VCaP (cell line): ENCODE results near the gene RAVER2.

Source experiments
- H3K27ac ChIP-seq: fragments of 450-650 bp; 2 replicates; pipeline ENCODE4 v1.5.1; 2017
- TF ChIP-seq, protein P1 (sequence below): fragments of 450-650 bp; conservative IDR thresholded peaks from 2 replicates; pipeline ENCODE4 v1.5.1; 2017; ENCODE audit warnings: mild to moderate bottlenecking, moderate library complexity

The RAVER2 gene

DNA sequence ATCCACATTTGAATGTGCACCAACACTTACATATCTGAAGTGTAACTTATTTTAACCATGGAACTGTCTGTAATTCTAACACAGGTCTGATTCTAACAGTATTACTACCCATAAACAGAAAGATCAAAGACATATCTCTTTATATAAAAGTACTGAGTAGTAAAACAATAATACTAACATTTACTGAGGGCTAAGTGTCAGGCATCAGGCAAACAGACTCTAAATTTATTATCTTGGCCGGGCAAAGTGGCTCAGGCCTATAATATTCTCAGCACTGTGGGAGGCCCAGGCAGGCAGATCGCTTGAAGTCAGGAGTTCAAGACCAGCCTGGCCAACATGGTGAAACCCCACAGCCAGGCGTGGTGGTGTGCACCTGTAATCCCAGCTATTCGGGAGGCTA lies 135.6 kb downstream of the RAVER2 start:
- TF ChIP-seq, protein P1, sequence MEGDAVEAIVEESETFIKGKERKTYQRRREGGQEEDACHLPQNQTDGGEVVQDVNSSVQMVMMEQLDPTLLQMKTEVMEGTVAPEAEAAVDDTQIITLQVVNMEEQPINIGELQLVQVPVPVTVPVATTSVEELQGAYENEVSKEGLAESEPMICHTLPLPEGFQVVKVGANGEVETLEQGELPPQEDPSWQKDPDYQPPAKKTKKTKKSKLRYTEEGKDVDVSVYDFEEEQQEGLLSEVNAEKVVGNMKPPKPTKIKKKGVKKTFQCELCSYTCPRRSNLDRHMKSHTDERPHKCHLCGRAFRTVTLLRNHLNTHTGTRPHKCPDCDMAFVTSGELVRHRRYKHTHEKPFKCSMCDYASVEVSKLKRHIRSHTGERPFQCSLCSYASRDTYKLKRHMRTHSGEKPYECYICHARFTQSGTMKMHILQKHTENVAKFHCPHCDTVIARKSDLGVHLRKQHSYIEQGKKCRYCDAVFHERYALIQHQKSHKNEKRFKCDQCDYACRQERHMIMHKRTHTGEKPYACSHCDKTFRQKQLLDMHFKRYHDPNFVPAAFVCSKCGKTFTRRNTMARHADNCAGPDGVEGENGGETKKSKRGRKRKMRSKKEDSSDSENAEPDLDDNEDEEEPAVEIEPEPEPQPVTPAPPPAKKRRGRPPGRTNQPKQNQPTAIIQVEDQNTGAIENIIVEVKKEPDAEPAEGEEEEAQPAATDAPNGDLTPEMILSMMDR, result no peak
- H3K27ac ChIP-seq, result no peak overlapping the region

DNA sequence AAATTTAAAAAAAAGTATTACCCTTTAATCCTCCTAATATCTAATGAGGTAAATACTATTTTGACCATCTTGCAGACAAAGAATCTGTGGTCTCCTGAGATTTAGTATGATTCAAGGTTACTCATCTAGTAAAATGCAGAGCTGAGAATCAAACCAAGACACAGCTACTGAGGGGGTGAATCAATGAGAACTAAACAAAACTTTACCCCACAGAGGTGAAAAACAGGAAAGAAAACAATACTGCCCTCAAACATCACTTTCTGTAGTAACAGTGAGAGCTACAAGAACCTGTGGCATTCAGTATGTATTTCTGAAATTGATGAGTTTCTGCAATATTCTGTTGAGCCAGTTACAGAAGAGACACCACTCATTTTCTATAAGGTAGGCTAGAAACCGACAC lies 136.4 kb downstream of the RAVER2 start:
- no peak overlapping the region for H3K27ac ChIP-seq
- TF ChIP-seq, protein P1, result no peak
